Hematopoietic multipotent progenitor cell treated with erythropoietin and hydrocortisone succinate and interleukin-3 and kit ligand, for 17 days (in vitro differentiated cells): ENCODE results near the gene STX10.

ENCODE experiments used
- DNase-seq: peaks from one replicate; pipeline ENCODE4 v3.0.0-alpha.2; 2015; ENCODE audit warnings: low spot score

Gene STX10

GRCh38 chr19:13139633-13140311 lies 10.4 kb downstream of the STX10 start:
- DNase-seq: no peak

GRCh38 chr19:13138916-13139198 lies 11.3 kb downstream of the STX10 start:
- DNase-seq: no peak

GRCh38 chr19:13138171-13138915 lies 11.8 kb downstream of the STX10 start:
- DNase-seq: no peak

GRCh38 chr19:13137290-13137794 lies 12.8 kb downstream of the STX10 start:
- DNase-seq: no peak

GRCh38 chr19:13135068-13136062 lies 14.8 kb downstream of the STX10 start:
- no peak for DNase-seq

GRCh38 chr19:13134626-13135025 lies 15.5 kb downstream of the STX10 start:
- DNase-seq: no peak

- no peak for DNase-seq
These were observed 16.8 kb downstream of the STX10 start for GRCh38 chr19:13133241-13133870.

- DNase-seq: no peak
These were observed 17.5 kb downstream of the STX10 start for GRCh38 chr19:13132471-13133180.

- no peak for DNase-seq
These were observed 19.2 kb downstream of the STX10 start for GRCh38 chr19:13130886-13131490.

- no peak for DNase-seq
These were observed 20.8 kb downstream of the STX10 start for GRCh38 chr19:13129384-13129783.

GRCh38 chr19:13128583-13128982 lies 21.6 kb downstream of the STX10 start:
- no peak for DNase-seq

- DNase-seq: no peak
These were observed 22.2 kb downstream of the STX10 start for GRCh38 chr19:13127811-13128575.

GRCh38 chr19:13127051-13127450 lies 23.1 kb downstream of the STX10 start:
- no peak for DNase-seq

GRCh38 chr19:13122980-13123957 lies 26.9 kb downstream of the STX10 start:
- no peak for DNase-seq

GRCh38 chr19:13122275-13122878 lies 27.8 kb downstream of the STX10 start:
- DNase-seq: no peak

GRCh38 chr19:13121551-13122274 lies 28.5 kb downstream of the STX10 start:
- DNase-seq: no peak

- DNase-seq: no peak
These were observed 29.4 kb downstream of the STX10 start for GRCh38 chr19:13120817-13121216.

- no peak for DNase-seq
These were observed 30.1 kb downstream of the STX10 start for GRCh38 chr19:13120031-13120430.
